CD14-positive monocyte (primary cell): ENCODE measurements around the gene PRKD1. TPM values are rescaled to one million over a fixed set of nuclear protein-coding genes. Genes with fewer than 3 reads are reported as not detected.

Experiments
- DNase-seq, 3 donors: peaks; one replicate each; pipeline ENCODE4 v3.0.0-alpha.2; 2011 to 2022
- H2AFZ ChIP-seq: 2 replicates; pipeline ENCODE4 v1.6.0; 2012; ENCODE audit warnings: mild to moderate bottlenecking, low read depth, low read length, inconsistent platforms; ENCODE audit not compliant: insufficient read depth, poor library complexity, severe bottlenecking
- H3K27ac ChIP-seq, 2 donors: 1 replicate in 1 of 2; 2 replicates in 1 of 2; pipeline ENCODE4 v1.5.1; 2012 to 2013; ENCODE audit warnings: low read length in 2 of 2, control low read depth in 1 of 2, inconsistent platforms in 1 of 2, low read depth in 1 of 2, mild to moderate bottlenecking in 1 of 2
- H3K27me3 ChIP-seq, 2 donors: one replicate each; pipeline versions ENCODE4 v1.6.0 to v1.6.1; 2011 to 2013; ENCODE audit warnings: low read length in 2 of 2; ENCODE audit not compliant: control insufficient read depth in 2 of 2, insufficient read depth in 2 of 2
- H3K36me3 ChIP-seq, 2 donors: replicated peaks in 1 of 2; 1 replicate in 1 of 2; 2 replicates in 1 of 2; pipeline versions ENCODE4 v1.5.1 to v1.6.1; 2012 to 2013; ENCODE audit warnings: low read length in 2 of 2, control low read depth in 1 of 2, inconsistent platforms in 1 of 2, mild to moderate bottlenecking in 1 of 2; ENCODE audit not compliant: insufficient read depth in 2 of 2, control insufficient read depth in 1 of 2
- H3K4me1 ChIP-seq, 2 donors: 1 replicate in 1 of 2; 2 replicates in 1 of 2; pipeline versions ENCODE4 v1.5.1 to v1.6.1; 2012 to 2013; ENCODE audit warnings: low read length in 2 of 2, control low read depth in 1 of 2, inconsistent platforms in 1 of 2, mild to moderate bottlenecking in 1 of 2, moderate library complexity in 1 of 2; ENCODE audit not compliant: insufficient read depth in 2 of 2, control insufficient read depth in 1 of 2
- H3K4me2 ChIP-seq: replicated peaks from 2 replicates; pipeline ENCODE3; 2012; ENCODE audit warnings: low read length, moderate library complexity, mild to moderate bottlenecking; ENCODE audit not compliant: poor library complexity, severe bottlenecking; ENCODE audit errors: extremely low read depth
- H3K4me3 ChIP-seq, 3 experiments: fragments of 200-600 bp in 1 of 3; sonication (generic) in 1 of 3; replicated peaks in 1 of 3; 1 replicate in 2 of 3; 2 replicates in 1 of 3; pipeline ENCODE4 v1.5.1; 2011 to 2013; ENCODE audit warnings: low read length in 3 of 3, mild to moderate bottlenecking in 3 of 3, control low read depth in 2 of 3, low read depth in 2 of 3, inconsistent platforms in 1 of 3, moderate library complexity in 1 of 3
- H3K79me2 ChIP-seq: 2 replicates; pipeline ENCODE4 v1.6.0; 2012; ENCODE audit warnings: mild to moderate bottlenecking, control low read depth, inconsistent platforms, low read length, moderate library complexity; ENCODE audit not compliant: insufficient read depth
- H3K9ac ChIP-seq: 2 replicates; pipeline ENCODE4 v1.6.0; 2017; ENCODE audit warnings: low read length, mild to moderate bottlenecking; ENCODE audit not compliant: insufficient read depth, poor library complexity, severe bottlenecking
- H3K9me3 ChIP-seq, 2 donors: replicated peaks in 1 of 2; 1 replicate in 1 of 2; 2 replicates in 1 of 2; pipeline versions ENCODE4 v1.5.1 to v1.6.1; 2012 to 2013; ENCODE audit warnings: low read length in 2 of 2, control low read depth in 1 of 2; ENCODE audit not compliant: control insufficient read depth in 1 of 2, insufficient read depth in 1 of 2
- H4K20me1 ChIP-seq: 2 replicates; pipeline ENCODE4 v1.6.0; 2012; ENCODE audit warnings: mild to moderate bottlenecking, low read length, control low read depth, moderate library complexity; ENCODE audit not compliant: insufficient read depth
- H3K27ac Mint-ChIP-seq, 7 donors: one replicate each; pipeline ENCODE4 v1.8.0; 2020; ENCODE audit warnings: mild to moderate bottlenecking in 7 of 7, mixed read lengths in 7 of 7, moderate library complexity in 6 of 7, inconsistent platforms in 2 of 7
- H3K27me3 Mint-ChIP-seq, 3 donors: one replicate each; pipeline ENCODE4 v1.8.0; 2021 to 2022; ENCODE audit warnings: low read depth in 3 of 3, mild to moderate bottlenecking in 3 of 3, mixed read lengths in 3 of 3, moderate library complexity in 3 of 3, inconsistent platforms in 1 of 3
- H3K36me3 Mint-ChIP-seq, 2 donors: one replicate each; pipeline ENCODE4 v1.8.0; 2020; ENCODE audit warnings: mixed read lengths in 2 of 2, inconsistent platforms in 1 of 2, mild to moderate bottlenecking in 1 of 2
- H3K4me1 Mint-ChIP-seq: one replicate; pipeline ENCODE4 v1.8.0; 2020; ENCODE audit warnings: mild to moderate bottlenecking, mixed read lengths
- H3K4me3 Mint-ChIP-seq, 2 donors: one replicate each; pipeline ENCODE4 v1.8.0; 2020; ENCODE audit warnings: mild to moderate bottlenecking in 2 of 2, mixed read lengths in 2 of 2, moderate library complexity in 1 of 2
- H3K9me3 Mint-ChIP-seq, 7 donors: one replicate each; pipeline ENCODE4 v1.8.0; 2020 to 2022; ENCODE audit warnings: mixed read lengths in 7 of 7, mild to moderate bottlenecking in 6 of 7, moderate library complexity in 6 of 7, inconsistent platforms in 2 of 7
- CTCF ChIP-seq: fragments of 200-600 bp; IDR thresholded peaks from one replicate; pipeline ENCODE4 v1.8.0; 2022; ENCODE audit warnings: antibody characterized with exemption, mild to moderate bottlenecking
- WGBS: methylation state at CpG from one replicate; pipeline ENCODE4 v1.1.5; 2013; ENCODE audit warnings: missing lambda C conversion rate; ENCODE audit not compliant: insufficient coverage; 5-methylcytosine and 5-hydroxymethylcytosine counted together
- intact Hi-C, 2 donors: fragments of 100-400 bp; cut with micrococcal nuclease; formaldehyde crosslinking; loops; one replicate each; pipeline versions ENCODE4 v1.15.0 to v1.15.1; 2023
- polyA plus RNA-seq, 3 donors: library from polyadenylated mRNA; depleted of rRNA in 1 of 3; unstranded in 2 of 3; stranded (reverse) in 1 of 3; fragments of 300-500 nt in 2 of 3; fragments of >200 nt in 1 of 3; fragmentation: Illumina TruSeq in 2 of 3; gene quantifications; 1 replicate in 2 of 3; 2 replicates in 1 of 3; pipeline ENCODE4 v1.2.3, GENCODE V29; 2012 to 2021

The PRKD1 gene
- polyA plus RNA-seq, 3 donors = not detected

- H3K36me3 ChIP-seq = no peaks in the 10 kb centered on the region
- peaks cover 0 to 1% (median 0%) of the 10 kb centered on the region in 3 donors for H3K27me3 Mint-ChIP-seq
- H3K36me3 Mint-ChIP-seq = no peaks in the 10 kb centered on the region
- no peaks in the 10 kb centered on the region for H3K4me1 Mint-ChIP-seq
- no peaks in the 10 kb centered on the region for H3K4me1 ChIP-seq
- TF ChIP-seq CTCF = no peak
- no peak overlapping the region for H3K4me3 ChIP-seq
- H3K9me3 ChIP-seq = no peaks in the 10 kb centered on the region
- H3K4me2 ChIP-seq = no peak overlapping the region
- peaks cover 0 to 4% (median 2%) of the 10 kb centered on the region in 7 donors for H3K9me3 Mint-ChIP-seq
- no peak overlapping the region for H3K27ac ChIP-seq
- no peak overlapping the region for H3K27ac Mint-ChIP-seq
- 40% methylated on average over 1 of the region's 1 CpG for WGBS
- H2AFZ ChIP-seq = no peak overlapping the region
- H3K79me2 ChIP-seq = no peaks in the 10 kb centered on the region
- no peaks in the 10 kb centered on the region for H3K27me3 ChIP-seq
- no peak overlapping the region for H3K9ac ChIP-seq
- DNase-seq = no peak
- intact Hi-C loops = no loop called here
- H4K20me1 ChIP-seq = no peaks in the 10 kb centered on the region
- no peak overlapping the region for H3K4me3 Mint-ChIP-seq
Observed at GRCh38 chr14:29716150-29716549, 211.5 kb downstream of the PRKD1 start.

GRCh38 chr14:29712601-29713000 is 215.0 kb downstream of the PRKD1 start:
- intact Hi-C loops = no loop called here
- H3K79me2 ChIP-seq = no peaks in the 10 kb centered on the region
- H3K9me3 ChIP-seq = peaks cover 0 to 3% of the 10 kb centered on the region in 2 donors
- H3K4me1 ChIP-seq = no peaks in the 10 kb centered on the region
- no peaks in the 10 kb centered on the region for H4K20me1 ChIP-seq
- H3K4me2 ChIP-seq = no peak overlapping the region
- H3K9ac ChIP-seq = no peak overlapping the region
- TF ChIP-seq CTCF = no peak
- no CpG with 5 or more reads among the region's 1 CpG for WGBS
- H3K27me3 ChIP-seq = no peaks in the 10 kb centered on the region
- H3K27ac Mint-ChIP-seq = no peak overlapping the region
- no peak for DNase-seq
- no peak overlapping the region for H3K27ac ChIP-seq
- H3K27me3 Mint-ChIP-seq = peaks cover 0 to 1% (median 0%) of the 10 kb centered on the region in 3 donors
- H2AFZ ChIP-seq = no peak overlapping the region
- no peaks in the 10 kb centered on the region for H3K4me1 Mint-ChIP-seq
- no peaks in the 10 kb centered on the region for H3K36me3 ChIP-seq
- no peak overlapping the region for H3K4me3 ChIP-seq
- peaks cover 0 to 4% (median 0%) of the 10 kb centered on the region in 7 donors for H3K9me3 Mint-ChIP-seq
- H3K36me3 Mint-ChIP-seq = no peaks in the 10 kb centered on the region
- H3K4me3 Mint-ChIP-seq = no peak overlapping the region
